Activated B cell treated with CpG ODN at 0.5 μM for 24 hours (primary cell): ENCODE results near the gene DAB1. TPM values are rescaled to one million over a fixed set of nuclear protein-coding genes. Genes with fewer than 3 reads are reported as not detected.

Experiments used
- ATAC-seq: fragments of 200-7000 bp; cut with Tn5 transposase; one replicate; pipeline ENCODE4 v1.10.0; 2021; ENCODE audit warnings: low read depth, mild to moderate bottlenecking, moderate library complexity
- CTCF ChIA-PET: fragments of 350-600 bp; sonication (Branson Sonifier 250); formaldehyde crosslinking; loops from one replicate; lab custom pipeline; 2021; ENCODE audit warnings: antibody characterized with exemption; lab: Charles Lee
- POLR2A ChIA-PET: fragments of 350-600 bp; sonication (Branson Sonifier 250); formaldehyde crosslinking; loops from one replicate; lab custom pipeline; 2021; ENCODE audit warnings: antibody characterized with exemption; lab: Charles Lee
- DNase-seq: peaks from one replicate; pipeline ENCODE4 v3.0.0; 2022
- H3K27ac Mint-ChIP-seq: one replicate; pipeline ENCODE4 v1.8.0; 2020; ENCODE audit warnings: mixed read lengths
- H3K27me3 Mint-ChIP-seq: one replicate; pipeline ENCODE4 v1.8.0; 2021; ENCODE audit warnings: mixed read lengths
- H3K36me3 Mint-ChIP-seq: one replicate; pipeline ENCODE4 v1.8.0; 2021; ENCODE audit warnings: low read depth, mixed read lengths
- H3K4me1 Mint-ChIP-seq: one replicate; pipeline ENCODE4 v1.8.0; 2021; ENCODE audit warnings: mixed read lengths
- H3K4me3 Mint-ChIP-seq: one replicate; pipeline ENCODE4 v1.8.0; 2020; ENCODE audit warnings: mild to moderate bottlenecking, mixed read lengths
- H3K9me3 Mint-ChIP-seq: one replicate; pipeline ENCODE4 v1.8.0; 2020; ENCODE audit warnings: mixed read lengths
- CTCF ChIP-seq: fragments of 200-600 bp; IDR thresholded peaks from one replicate; pipeline ENCODE4 v1.8.0; 2022; ENCODE audit warnings: antibody characterized with exemption, mild to moderate bottlenecking
- intact Hi-C: fragments of 100-400 bp; cut with micrococcal nuclease; formaldehyde crosslinking; loops from one replicate; pipeline ENCODE4 v1.15.1; 2024
- total RNA-seq: library from RNA; stranded (reverse); gene quantifications from 2 replicates; pipeline ENCODE4 v1.2.3, GENCODE V29; 2022

The DAB1 gene
- total RNA-seq, 1 donor from 2014 or later = not detected

GRCh38 chr1:57340334-57341070, 83.4 kb downstream of the DAB1 start:
- intact Hi-C loops = no loop called here
- no peaks in the 10 kb centered on the region for H3K4me1 Mint-ChIP-seq
- H3K9me3 Mint-ChIP-seq = no peaks in the 10 kb centered on the region
- no peak for DNase-seq
- H3K36me3 Mint-ChIP-seq = no peaks in the 10 kb centered on the region
- ATAC-seq = no peak
- H3K27me3 Mint-ChIP-seq = peaks cover 3% of the 10 kb centered on the region
- no peak overlapping the region for H3K27ac Mint-ChIP-seq
- no peak for TF ChIP-seq CTCF
- ChIA-PET POLR2A (no interaction called here), CTCF (no interaction called here)
- H3K4me3 Mint-ChIP-seq = no peak overlapping the region

GRCh38 chr1:57337623-57338022, 86.2 kb downstream of the DAB1 start:
- no peak overlapping the region for H3K4me3 Mint-ChIP-seq
- no peak for DNase-seq
- no peaks in the 10 kb centered on the region for H3K9me3 Mint-ChIP-seq
- peaks cover 3% of the 10 kb centered on the region for H3K27me3 Mint-ChIP-seq
- intact Hi-C loops = no loop called here
- ChIA-PET POLR2A (no interaction called here), CTCF (no interaction called here)
- ATAC-seq = no peak
- TF ChIP-seq CTCF = no peak
- H3K36me3 Mint-ChIP-seq = no peaks in the 10 kb centered on the region
- no peaks in the 10 kb centered on the region for H3K4me1 Mint-ChIP-seq
- no peak overlapping the region for H3K27ac Mint-ChIP-seq

DNA sequence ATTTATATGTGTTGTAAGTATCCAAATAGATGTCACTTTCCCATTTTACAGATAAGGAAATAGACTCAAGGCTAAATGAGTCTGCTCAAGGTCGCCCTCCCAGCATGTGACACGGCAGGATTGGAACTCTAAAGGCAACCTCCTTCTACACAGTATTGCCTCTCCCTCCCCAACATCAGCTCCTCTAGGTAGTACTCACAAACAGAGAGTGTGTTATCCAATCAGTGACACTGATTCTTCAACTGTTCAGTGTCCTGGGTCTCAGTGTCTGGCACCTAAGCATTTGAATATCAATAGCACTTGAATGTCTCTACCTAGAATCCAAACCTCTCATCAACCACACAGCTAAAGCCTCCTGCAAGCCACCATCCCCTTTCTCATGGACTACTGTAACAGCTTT, 87.1 kb downstream of the DAB1 start:
- CTCF ChIA-PET = no interaction called here
- H3K27ac Mint-ChIP-seq = no peak overlapping the region

GRCh38 chr1:57331620-57332019, 92.2 kb downstream of the DAB1 start:
- ATAC-seq (no peak), DNase-seq (no peak)
- H3K27ac Mint-ChIP-seq = no peak overlapping the region
- H3K4me1 Mint-ChIP-seq = no peaks in the 10 kb centered on the region
- ChIA-PET POLR2A (no interaction called here), CTCF (no interaction called here)
- H3K27me3 Mint-ChIP-seq = no peaks in the 10 kb centered on the region
- TF ChIP-seq CTCF = no peak
- H3K9me3 Mint-ChIP-seq = no peaks in the 10 kb centered on the region
- H3K4me3 Mint-ChIP-seq = no peak overlapping the region
- no peaks in the 10 kb centered on the region for H3K36me3 Mint-ChIP-seq
- intact Hi-C loops = no loop called here

More for the DNA sequence above, 87.1 kb downstream of the DAB1 start:
- Mint-ChIP-seq H3K27me3 (no peaks in the 10 kb centered on the region), H3K36me3 (no peaks in the 10 kb centered on the region), H3K4me1 (no peaks in the 10 kb centered on the region), H3K9me3 (no peaks in the 10 kb centered on the region), H3K4me3 (no peak overlapping the region)
- intact Hi-C loops = no loop called here
- no peak for DNase-seq
- no peak for TF ChIP-seq CTCF
- POLR2A ChIA-PET = no interaction called here
- ATAC-seq = no peak

GRCh38 chr1:57329937-57330336, 93.9 kb downstream of the DAB1 start:
- ChIA-PET CTCF (no interaction called here), POLR2A (no interaction called here)
- TF ChIP-seq CTCF = no peak
- Mint-ChIP-seq H3K4me3 (no peak overlapping the region), H3K4me1 (no peaks in the 10 kb centered on the region), H3K9me3 (no peaks in the 10 kb centered on the region), H3K27ac (no peak overlapping the region), H3K36me3 (no peaks in the 10 kb centered on the region), H3K27me3 (no peaks in the 10 kb centered on the region)
- no peak for ATAC-seq
- intact Hi-C loops = no loop called here
- DNase-seq = no peak
